Neural cell (in vitro differentiated cells): ENCODE measurements around the gene CROCC2. TPM values are rescaled to one million over a fixed set of nuclear protein-coding genes. Genes with fewer than 3 reads are reported as not detected.

Experiments used
- H2AFZ ChIP-seq: fragments of 200-600, 300-800 bp; sonication (generic), shearing (Covaris generic); 2 replicates; pipeline ENCODE4 v1.6.0; 2014; ENCODE audit warnings: low read depth, mild to moderate bottlenecking, antibody characterized with exemption, low read length, moderate library complexity
- H3F3A ChIP-seq: fragments of 200-600 bp; shearing (Covaris generic); 2 replicates; pipeline ENCODE4 v1.6.1; 2016; ENCODE audit warnings: mild to moderate bottlenecking, moderate library complexity, mixed read lengths, antibody characterized with exemption, low read length; ENCODE audit not compliant: insufficient read depth, poor library complexity, severe bottlenecking
- H3K27ac ChIP-seq: fragments of 200-600, 300-800 bp; sonication (generic), shearing (Covaris generic); 2 replicates; pipeline ENCODE4 v1.5.1; 2014; ENCODE audit warnings: mild to moderate bottlenecking, low read length, moderate library complexity
- H3K27me3 ChIP-seq: fragments of 300-800, 200-600 bp; sonication (generic), shearing (Covaris generic); 2 replicates; pipeline ENCODE4 v1.6.0; 2014; ENCODE audit warnings: mild to moderate bottlenecking, low read depth, low read length, moderate library complexity; ENCODE audit not compliant: insufficient read depth
- H3K36me3 ChIP-seq: fragments of 300-800, 200-600 bp; sonication (generic), shearing (Covaris generic); 2 replicates; pipeline ENCODE4 v1.5.1; 2014; ENCODE audit warnings: mild to moderate bottlenecking, antibody characterized with exemption, low read length, moderate library complexity; ENCODE audit not compliant: insufficient read depth
- H3K4me2 ChIP-seq: fragments of 300-800, 200-600 bp; sonication (generic), shearing (Covaris generic); 2 replicates; pipeline ENCODE4 v1.6.0; 2014; ENCODE audit warnings: mild to moderate bottlenecking, low read length
- H3K4me3 ChIP-seq: fragments of 300-800, 200-600 bp; sonication (generic), shearing (Covaris generic); 2 replicates; pipeline ENCODE4 v1.5.1; 2014; ENCODE audit warnings: mild to moderate bottlenecking, low read length, moderate library complexity
- H3K79me2 ChIP-seq: fragments of 200-600 bp; shearing (Covaris generic); replicated peaks from 2 replicates; pipeline ENCODE4 v1.6.0; 2014; ENCODE audit warnings: mild to moderate bottlenecking, low read length, moderate library complexity; ENCODE audit not compliant: insufficient read depth
- H3K9ac ChIP-seq: fragments of 300-800, 200-600 bp; sonication (generic), shearing (Covaris generic); 2 replicates; pipeline ENCODE4 v1.6.1; 2016; ENCODE audit warnings: mild to moderate bottlenecking, low read length, mixed read lengths
- H3K9me2 ChIP-seq: fragments of 200-600 bp; shearing (Covaris generic); 2 replicates; pipeline ENCODE4 v1.6.1; 2016; ENCODE audit warnings: mild to moderate bottlenecking, low read length, mixed read lengths; ENCODE audit not compliant: insufficient read depth
- H3K9me3 ChIP-seq: fragments of 200-600, 300-800 bp; sonication (generic), shearing (Covaris generic); 2 replicates; pipeline ENCODE4 v1.6.1; 2016; ENCODE audit warnings: mild to moderate bottlenecking, mixed run types, low read length, moderate library complexity, mixed read lengths
- H4K20me1 ChIP-seq: fragments of 200-600 bp; shearing (Covaris generic); 2 replicates; pipeline ENCODE4 v1.6.1; 2016; ENCODE audit warnings: mild to moderate bottlenecking, mixed run types; ENCODE audit not compliant: insufficient read depth
- EP300 ChIP-seq: fragments of 450-650 bp; conservative IDR thresholded peaks from 2 replicates; pipeline ENCODE4 v1.6.1; 2014; ENCODE audit warnings: antibody characterized with exemption, mild to moderate bottlenecking, moderate library complexity; ENCODE audit not compliant: poor library complexity, severe bottlenecking
- EZH2 ChIP-seq: fragments of 200-600, 300-800 bp; shearing (Covaris generic), sonication (generic); IDR thresholded peaks from 2 replicates; pipeline ENCODE4 v1.6.1; 2014; ENCODE audit warnings: antibody characterized with exemption, low read length, borderline replicate concordance, mild to moderate bottlenecking; ENCODE audit not compliant: insufficient read depth, poor library complexity, severe bottlenecking
- MXI1 ChIP-seq: fragments of 450-650 bp; conservative IDR thresholded peaks from 2 replicates; pipeline ENCODE4 v1.6.1; 2014; ENCODE audit warnings: antibody characterized with exemption, mild to moderate bottlenecking; ENCODE audit not compliant: poor library complexity, severe bottlenecking
- POLR2AphosphoS5 ChIP-seq: IDR thresholded peaks from 2 replicates; pipeline ENCODE4 v1.6.1; 2012
- RAD21 ChIP-seq: fragments of 450-650 bp; conservative IDR thresholded peaks from 2 replicates; pipeline ENCODE4 v1.6.1; 2014; ENCODE audit warnings: antibody characterized with exemption, mild to moderate bottlenecking, moderate library complexity
- SMC3 ChIP-seq: fragments of 450-650 bp; conservative IDR thresholded peaks from 2 replicates; pipeline ENCODE4 v1.6.1; 2014; ENCODE audit warnings: antibody characterized with exemption, mild to moderate bottlenecking, moderate library complexity; ENCODE audit not compliant: poor library complexity
- TAF1 ChIP-seq: IDR thresholded peaks from 2 replicates; pipeline ENCODE4 v1.6.1; 2012; ENCODE audit warnings: low read depth
- polyA plus RNA-seq: library from polyadenylated mRNA; depleted of rRNA; stranded (reverse); fragments of >200 nt; gene quantifications from 2 replicates; pipeline ENCODE4 v1.2.3, GENCODE V29; 2014
- TF ChIP-seq, protein P1 (sequence below): IDR thresholded peaks from 2 replicates; pipeline ENCODE4 v1.6.1; 2012; ENCODE audit warnings: borderline replicate concordance
- TF ChIP-seq, protein P2 (sequence below): fragments of 450-650 bp; IDR thresholded peaks from 2 replicates; pipeline ENCODE4 v1.5.1; 2014; ENCODE audit warnings: antibody characterized with exemption, mild to moderate bottlenecking, moderate library complexity; ENCODE audit not compliant: poor library complexity, severe bottlenecking

The CROCC2 gene
- polyA plus RNA-seq, 1 donor from 2014 or later, result 0.09 TPM

GRCh38 chr2:241035142-241035817 is 129.1 kb downstream of the CROCC2 start:
- Histone ChIP-seq H3K79me2 (no peaks in the 10 kb centered on the region), H4K20me1 (no peaks in the 10 kb centered on the region), H3K4me3 (no peak overlapping the region), H3K9me2 (no peaks in the 10 kb centered on the region), H3K4me2 (no peak overlapping the region), H3F3A (no peaks in the 10 kb centered on the region), H3K9me3 (no peaks in the 10 kb centered on the region), H3K27ac (no peak overlapping the region), H3K36me3 (no peaks in the 10 kb centered on the region), H2AFZ (no peak overlapping the region), H3K9ac (no peak overlapping the region), H3K27me3 (peaks cover 36% of the 10 kb centered on the region)
- no peak for TF ChIP-seq EZH2
- no peak for TF ChIP-seq MXI1
- TF ChIP-seq, protein P1, sequence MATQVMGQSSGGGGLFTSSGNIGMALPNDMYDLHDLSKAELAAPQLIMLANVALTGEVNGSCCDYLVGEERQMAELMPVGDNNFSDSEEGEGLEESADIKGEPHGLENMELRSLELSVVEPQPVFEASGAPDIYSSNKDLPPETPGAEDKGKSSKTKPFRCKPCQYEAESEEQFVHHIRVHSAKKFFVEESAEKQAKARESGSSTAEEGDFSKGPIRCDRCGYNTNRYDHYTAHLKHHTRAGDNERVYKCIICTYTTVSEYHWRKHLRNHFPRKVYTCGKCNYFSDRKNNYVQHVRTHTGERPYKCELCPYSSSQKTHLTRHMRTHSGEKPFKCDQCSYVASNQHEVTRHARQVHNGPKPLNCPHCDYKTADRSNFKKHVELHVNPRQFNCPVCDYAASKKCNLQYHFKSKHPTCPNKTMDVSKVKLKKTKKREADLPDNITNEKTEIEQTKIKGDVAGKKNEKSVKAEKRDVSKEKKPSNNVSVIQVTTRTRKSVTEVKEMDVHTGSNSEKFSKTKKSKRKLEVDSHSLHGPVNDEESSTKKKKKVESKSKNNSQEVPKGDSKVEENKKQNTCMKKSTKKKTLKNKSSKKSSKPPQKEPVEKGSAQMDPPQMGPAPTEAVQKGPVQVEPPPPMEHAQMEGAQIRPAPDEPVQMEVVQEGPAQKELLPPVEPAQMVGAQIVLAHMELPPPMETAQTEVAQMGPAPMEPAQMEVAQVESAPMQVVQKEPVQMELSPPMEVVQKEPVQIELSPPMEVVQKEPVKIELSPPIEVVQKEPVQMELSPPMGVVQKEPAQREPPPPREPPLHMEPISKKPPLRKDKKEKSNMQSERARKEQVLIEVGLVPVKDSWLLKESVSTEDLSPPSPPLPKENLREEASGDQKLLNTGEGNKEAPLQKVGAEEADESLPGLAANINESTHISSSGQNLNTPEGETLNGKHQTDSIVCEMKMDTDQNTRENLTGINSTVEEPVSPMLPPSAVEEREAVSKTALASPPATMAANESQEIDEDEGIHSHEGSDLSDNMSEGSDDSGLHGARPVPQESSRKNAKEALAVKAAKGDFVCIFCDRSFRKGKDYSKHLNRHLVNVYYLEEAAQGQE, result no peak
- TF ChIP-seq SMC3, result no peak
- TF ChIP-seq, protein P2, sequence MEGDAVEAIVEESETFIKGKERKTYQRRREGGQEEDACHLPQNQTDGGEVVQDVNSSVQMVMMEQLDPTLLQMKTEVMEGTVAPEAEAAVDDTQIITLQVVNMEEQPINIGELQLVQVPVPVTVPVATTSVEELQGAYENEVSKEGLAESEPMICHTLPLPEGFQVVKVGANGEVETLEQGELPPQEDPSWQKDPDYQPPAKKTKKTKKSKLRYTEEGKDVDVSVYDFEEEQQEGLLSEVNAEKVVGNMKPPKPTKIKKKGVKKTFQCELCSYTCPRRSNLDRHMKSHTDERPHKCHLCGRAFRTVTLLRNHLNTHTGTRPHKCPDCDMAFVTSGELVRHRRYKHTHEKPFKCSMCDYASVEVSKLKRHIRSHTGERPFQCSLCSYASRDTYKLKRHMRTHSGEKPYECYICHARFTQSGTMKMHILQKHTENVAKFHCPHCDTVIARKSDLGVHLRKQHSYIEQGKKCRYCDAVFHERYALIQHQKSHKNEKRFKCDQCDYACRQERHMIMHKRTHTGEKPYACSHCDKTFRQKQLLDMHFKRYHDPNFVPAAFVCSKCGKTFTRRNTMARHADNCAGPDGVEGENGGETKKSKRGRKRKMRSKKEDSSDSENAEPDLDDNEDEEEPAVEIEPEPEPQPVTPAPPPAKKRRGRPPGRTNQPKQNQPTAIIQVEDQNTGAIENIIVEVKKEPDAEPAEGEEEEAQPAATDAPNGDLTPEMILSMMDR, result no peak
- no peak for TF ChIP-seq RAD21
- TF ChIP-seq POLR2AphosphoS5, result no peak
- TF ChIP-seq EP300, result no peak
- no peak for TF ChIP-seq TAF1

DNA sequence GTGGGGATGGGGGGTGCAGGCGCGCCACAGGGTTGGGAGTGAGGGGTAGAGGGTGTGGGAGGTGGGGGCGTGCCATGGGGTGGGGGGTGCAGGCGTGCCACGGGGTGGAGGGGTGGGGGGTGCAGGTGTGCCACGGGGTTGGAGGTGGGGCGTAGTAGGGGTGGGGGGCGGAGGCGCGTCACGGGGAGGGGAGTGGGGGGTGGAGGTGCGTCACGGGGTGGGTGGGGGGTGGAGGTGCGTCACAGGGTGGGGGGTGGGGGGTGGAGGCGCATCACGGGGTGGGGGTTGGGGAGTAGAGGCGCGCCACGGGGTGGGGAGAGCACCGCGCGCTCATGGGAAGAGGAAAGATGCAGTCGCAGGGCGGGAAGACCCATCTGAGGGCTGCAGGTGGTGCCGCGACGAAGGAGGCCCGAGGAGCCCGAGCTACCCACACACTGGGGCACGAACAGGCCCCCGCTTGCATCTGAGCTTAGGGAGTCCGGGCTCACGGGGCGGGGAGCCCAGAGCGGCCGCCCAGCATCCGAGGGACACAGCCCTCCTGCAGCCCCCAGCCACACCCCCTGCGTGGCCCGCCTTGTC is 129.8 kb downstream of the CROCC2 start:
- Histone ChIP-seq H3K9ac (no peak overlapping the region), H3K79me2 (no peaks in the 10 kb centered on the region), H3K4me3 (peak overlapping the region; percentile 46)

More for the DNA sequence above, 129.8 kb downstream of the CROCC2 start:
- Histone ChIP-seq H3K36me3 (no peaks in the 10 kb centered on the region), H3K4me2 (no peak overlapping the region), H3F3A (no peaks in the 10 kb centered on the region), H2AFZ (no peak overlapping the region), H3K9me2 (no peaks in the 10 kb centered on the region), H3K27me3 (peaks cover 36% of the 10 kb centered on the region), H4K20me1 (no peaks in the 10 kb centered on the region), H3K27ac (no peak overlapping the region), H3K9me3 (no peaks in the 10 kb centered on the region)
- TF ChIP-seq POLR2AphosphoS5, result no peak
- TF ChIP-seq MXI1, result no peak
- TF ChIP-seq, protein P1, result no peak
- no peak for TF ChIP-seq RAD21
- no peak for TF ChIP-seq SMC3
- TF ChIP-seq EP300, result no peak
- TF ChIP-seq EZH2, result no peak
- TF ChIP-seq TAF1, result no peak
- TF ChIP-seq, protein P2, result no peak
